ENCODE measurements around the gene ARHGEF7.

Gene ARHGEF7

GRCh38 chr13:111283457-111283856 lies 168.3 kb downstream of the ARHGEF7 start:
- no peak for DNase-seq

- no peak for DNase-seq
Observed at GRCh38 chr13:111283991-111284390, 168.9 kb downstream of the ARHGEF7 start.

- no peak for DNase-seq
Observed at GRCh38 chr13:111284565-111284964, 169.5 kb downstream of the ARHGEF7 start.

- DNase-seq = no peak
Observed at GRCh38 chr13:111286162-111286561, 171.1 kb downstream of the ARHGEF7 start.

GRCh38 chr13:111286749-111287148 lies 171.6 kb downstream of the ARHGEF7 start:
- no peak for DNase-seq

- DNase-seq = no peak
Observed at GRCh38 chr13:111287201-111287600, 172.1 kb downstream of the ARHGEF7 start.

GRCh38 chr13:111288276-111288675 lies 173.2 kb downstream of the ARHGEF7 start:
- no peak for DNase-seq

GRCh38 chr13:111289251-111289650 lies 174.1 kb downstream of the ARHGEF7 start:
- DNase-seq = no peak

- no peak for DNase-seq
Observed at GRCh38 chr13:111291908-111292307, 176.8 kb downstream of the ARHGEF7 start.

- DNase-seq = no peak
Observed at GRCh38 chr13:111292710-111293485, 177.8 kb downstream of the ARHGEF7 start.

- DNase-seq = no peak
Observed at GRCh38 chr13:111295886-111296285, 180.8 kb downstream of the ARHGEF7 start.

- no peak for DNase-seq
Observed at GRCh38 chr13:111296417-111296816, 181.3 kb downstream of the ARHGEF7 start.

- no peak for DNase-seq
Observed at GRCh38 chr13:111298214-111298975, 183.3 kb downstream of the ARHGEF7 start.

GRCh38 chr13:111302045-111302726 lies 187.1 kb downstream of the ARHGEF7 start:
- no peak for DNase-seq

GRCh38 chr13:111303559-111303958 lies 188.4 kb downstream of the ARHGEF7 start:
- DNase-seq = no peak

- no peak for DNase-seq
Observed at GRCh38 chr13:111304041-111304544, 189.0 kb downstream of the ARHGEF7 start.

- DNase-seq = no peak
Observed at GRCh38 chr13:111304603-111305289, 189.6 kb downstream of the ARHGEF7 start.

GRCh38 chr13:111312944-111313590 lies 198.0 kb downstream of the ARHGEF7 start:
- DNase-seq = no peak

GRCh38 chr13:111313911-111314425 lies 198.9 kb downstream of the ARHGEF7 start:
- DNase-seq = no peak

GRCh38 chr13:111314852-111315251 lies 199.7 kb downstream of the ARHGEF7 start:
- DNase-seq = no peak

- DNase-seq = no peak
Observed at GRCh38 chr13:111315347-111315995, 200.4 kb downstream of the ARHGEF7 start.
